Astrocyte (in vitro differentiated cells and primary cell): ENCODE measurements around the gene EIF4E1B. TPM values are rescaled to one million over a fixed set of nuclear protein-coding genes. Genes with fewer than 3 reads are reported as not detected.

Experiments
- DNase-seq: peaks from one replicate; pipeline ENCODE4 v3.0.0-alpha.2; 2010; ENCODE audit warnings: low read depth
- FAIRE-seq: peaks from 2 replicates; lab custom pipeline; 2011; peaks lifted over from hg19 to GRCh38; lab: Jason Lieb, UNC
- H2AFZ ChIP-seq: 2 replicates; pipeline ENCODE4 v1.6.0; 2012; ENCODE audit warnings: low read depth, low read length, inconsistent platforms
- H3K27ac ChIP-seq: 2 replicates; pipeline ENCODE4 v1.5.1; 2011; ENCODE audit warnings: low read depth, low read length, inconsistent platforms
- H3K27me3 ChIP-seq: 2 replicates; pipeline ENCODE4 v1.6.0; 2011; ENCODE audit warnings: low read length, inconsistent platforms; ENCODE audit not compliant: insufficient read depth
- H3K36me3 ChIP-seq: 2 replicates; pipeline ENCODE4 v1.5.1; 2011; ENCODE audit warnings: low read length, inconsistent platforms; ENCODE audit not compliant: insufficient read depth
- H3K4me1 ChIP-seq: 2 replicates; pipeline ENCODE4 v1.5.1; 2011; ENCODE audit warnings: low read length, inconsistent platforms; ENCODE audit not compliant: insufficient read depth
- H3K4me2 ChIP-seq: 2 replicates; pipeline ENCODE4 v1.6.0; 2012; ENCODE audit warnings: low read length, inconsistent platforms
- H3K4me3 ChIP-seq: 2 replicates; pipeline ENCODE4 v1.5.1; 2011; ENCODE audit warnings: low read depth, mild to moderate bottlenecking, low read length, inconsistent platforms; ENCODE audit not compliant: insufficient read depth
- H3K79me2 ChIP-seq: 2 replicates; pipeline ENCODE4 v1.6.0; 2012; ENCODE audit warnings: mild to moderate bottlenecking, low read length, inconsistent platforms; ENCODE audit not compliant: insufficient read depth
- H3K9ac ChIP-seq: 2 replicates; pipeline ENCODE4 v1.6.0; 2012; ENCODE audit warnings: mild to moderate bottlenecking, low read length, inconsistent platforms
- H3K9me3 ChIP-seq: 2 replicates; pipeline ENCODE4 v1.5.1; 2012; ENCODE audit warnings: low read depth, mild to moderate bottlenecking, low read length, inconsistent platforms; ENCODE audit not compliant: insufficient read depth
- H4K20me1 ChIP-seq: 2 replicates; pipeline ENCODE4 v1.6.0; 2012; ENCODE audit warnings: low read length, inconsistent platforms; ENCODE audit not compliant: insufficient read depth
- H3K27ac Mint-ChIP-seq: one replicate; pipeline ENCODE4 v1.8.0; 2021; ENCODE audit warnings: mild to moderate bottlenecking, mixed read lengths; ENCODE audit not compliant: unreplicated experiment
- H3K27me3 Mint-ChIP-seq: one replicate; pipeline ENCODE4 v1.8.0; 2021; ENCODE audit warnings: low read depth, mixed read lengths; ENCODE audit not compliant: unreplicated experiment
- H3K36me3 Mint-ChIP-seq: one replicate; pipeline ENCODE4 v1.8.0; 2021; ENCODE audit warnings: low read depth, mixed read lengths; ENCODE audit not compliant: unreplicated experiment
- H3K4me1 Mint-ChIP-seq: one replicate; pipeline ENCODE4 v1.8.0; 2021; ENCODE audit warnings: low read depth, mixed read lengths; ENCODE audit not compliant: unreplicated experiment
- H3K4me3 Mint-ChIP-seq: one replicate; pipeline ENCODE4 v1.8.0; 2021; ENCODE audit warnings: mild to moderate bottlenecking, moderate library complexity, mixed read lengths; ENCODE audit not compliant: unreplicated experiment
- H3K9me3 Mint-ChIP-seq: one replicate; pipeline ENCODE4 v1.8.0; 2021; ENCODE audit warnings: mild to moderate bottlenecking, mixed read lengths; ENCODE audit not compliant: unreplicated experiment
- EZH2 ChIP-seq: IDR thresholded peaks from 2 replicates; pipeline ENCODE4 v1.6.1; 2012; ENCODE audit warnings: mild to moderate bottlenecking, low read length, inconsistent platforms; ENCODE audit not compliant: insufficient read depth
- total RNA-seq: library from RNA; stranded (reverse); gene quantifications from 2 replicates; pipeline ENCODE4 v1.2.1, GENCODE V29; 2021
- TF ChIP-seq, protein P1 (sequence below): IDR thresholded peaks from 2 replicates; pipeline ENCODE4 v1.5.1; 2011; ENCODE audit warnings: low read depth, mild to moderate bottlenecking, inconsistent platforms, low read length, moderate library complexity; ENCODE audit not compliant: insufficient read depth

EIF4E1B gene
- total RNA-seq, 1 donor from 2014 or later, result not detected

DNA sequence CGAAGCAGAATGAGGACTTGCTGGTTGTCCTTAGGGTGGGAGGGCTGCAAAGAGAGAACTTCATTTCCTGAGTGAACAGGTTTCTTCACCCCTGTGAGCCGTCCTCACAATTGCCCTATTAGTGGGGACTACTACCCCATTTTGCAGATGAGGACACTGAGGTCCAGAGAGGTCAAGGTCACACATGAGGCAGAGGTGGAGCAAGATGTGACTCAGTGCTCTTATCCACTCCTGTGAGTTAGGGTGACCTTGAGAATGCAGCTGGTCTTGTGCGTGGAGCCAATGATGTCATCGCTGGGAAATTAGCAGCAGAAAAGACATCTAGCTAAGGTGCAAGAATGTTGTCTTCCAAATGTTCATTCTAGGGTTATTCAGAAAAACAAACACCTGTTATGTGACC is 47.4 kb upstream of the EIF4E1B start:
- DNase-seq, result no peak
- FAIRE-seq, result no peak
- H3K4me3 Mint-ChIP-seq, result no peak overlapping the region

DNA sequence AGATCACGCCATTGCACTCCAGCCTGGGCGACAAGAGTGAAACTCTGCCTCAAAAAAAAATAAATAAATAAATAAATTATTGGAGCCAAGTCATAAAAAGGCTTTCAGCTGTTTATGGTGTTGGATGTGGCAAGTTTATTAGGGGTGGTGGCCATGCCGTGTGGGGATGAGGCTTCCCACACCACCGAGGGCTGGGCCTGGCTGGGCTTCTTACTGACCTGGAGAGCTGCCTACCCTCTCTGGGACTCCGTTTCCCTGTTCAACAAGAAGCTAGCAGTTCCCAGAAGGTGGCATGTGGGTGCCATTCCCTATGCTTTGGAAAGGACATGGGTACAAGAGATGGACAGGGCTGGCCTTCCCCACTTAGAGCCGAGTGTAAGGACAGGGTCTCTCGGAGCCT is 43.1 kb upstream of the EIF4E1B start:
- peaks cover 15% of the 10 kb centered on the region for H3K9me3 Mint-ChIP-seq
- no peak overlapping the region for H2AFZ ChIP-seq
- H3K4me2 ChIP-seq, result no peak overlapping the region
- no peak overlapping the region for H3K4me3 Mint-ChIP-seq
- H3K4me1 ChIP-seq, result no peaks in the 10 kb centered on the region
- H3K36me3 ChIP-seq, result no peaks in the 10 kb centered on the region
- H3K9me3 ChIP-seq, result peaks cover 8% of the 10 kb centered on the region
- H3K27me3 Mint-ChIP-seq, result peaks cover 29% of the 10 kb centered on the region
- no peaks in the 10 kb centered on the region for H3K36me3 Mint-ChIP-seq
- no peak overlapping the region for H3K27ac ChIP-seq
- H4K20me1 ChIP-seq, result no peaks in the 10 kb centered on the region
- H3K4me1 Mint-ChIP-seq, result no peaks in the 10 kb centered on the region
- no peak overlapping the region for H3K27ac Mint-ChIP-seq
- H3K27me3 ChIP-seq, result no peaks in the 10 kb centered on the region
- TF ChIP-seq, protein P1, sequence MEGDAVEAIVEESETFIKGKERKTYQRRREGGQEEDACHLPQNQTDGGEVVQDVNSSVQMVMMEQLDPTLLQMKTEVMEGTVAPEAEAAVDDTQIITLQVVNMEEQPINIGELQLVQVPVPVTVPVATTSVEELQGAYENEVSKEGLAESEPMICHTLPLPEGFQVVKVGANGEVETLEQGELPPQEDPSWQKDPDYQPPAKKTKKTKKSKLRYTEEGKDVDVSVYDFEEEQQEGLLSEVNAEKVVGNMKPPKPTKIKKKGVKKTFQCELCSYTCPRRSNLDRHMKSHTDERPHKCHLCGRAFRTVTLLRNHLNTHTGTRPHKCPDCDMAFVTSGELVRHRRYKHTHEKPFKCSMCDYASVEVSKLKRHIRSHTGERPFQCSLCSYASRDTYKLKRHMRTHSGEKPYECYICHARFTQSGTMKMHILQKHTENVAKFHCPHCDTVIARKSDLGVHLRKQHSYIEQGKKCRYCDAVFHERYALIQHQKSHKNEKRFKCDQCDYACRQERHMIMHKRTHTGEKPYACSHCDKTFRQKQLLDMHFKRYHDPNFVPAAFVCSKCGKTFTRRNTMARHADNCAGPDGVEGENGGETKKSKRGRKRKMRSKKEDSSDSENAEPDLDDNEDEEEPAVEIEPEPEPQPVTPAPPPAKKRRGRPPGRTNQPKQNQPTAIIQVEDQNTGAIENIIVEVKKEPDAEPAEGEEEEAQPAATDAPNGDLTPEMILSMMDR, result no peak
- TF ChIP-seq EZH2, result no peak
- H3K4me3 ChIP-seq, result no peak overlapping the region
- no peaks in the 10 kb centered on the region for H3K79me2 ChIP-seq
- no peak overlapping the region for H3K9ac ChIP-seq
- DNase-seq, result no peak
- no peak for FAIRE-seq

More for the DNA sequence above, 47.4 kb upstream of the EIF4E1B start:
- Histone ChIP-seq H3K4me1 (no peaks in the 10 kb centered on the region), H3K79me2 (no peaks in the 10 kb centered on the region), H3K27ac (no peak overlapping the region), H2AFZ (no peak overlapping the region), H3K27me3 (no peaks in the 10 kb centered on the region), H3K9ac (no peak overlapping the region), H4K20me1 (no peaks in the 10 kb centered on the region), H3K4me2 (no peak overlapping the region), H3K9me3 (peaks cover 5% of the 10 kb centered on the region), H3K4me3 (no peak overlapping the region), H3K36me3 (no peaks in the 10 kb centered on the region)
- Mint-ChIP-seq H3K4me1 (no peaks in the 10 kb centered on the region), H3K36me3 (no peaks in the 10 kb centered on the region), H3K27me3 (peaks cover 22% of the 10 kb centered on the region), H3K9me3 (peaks cover 8% of the 10 kb centered on the region), H3K27ac (no peak overlapping the region)
- TF ChIP-seq, protein P1, result no peak
- TF ChIP-seq EZH2, result no peak

DNA sequence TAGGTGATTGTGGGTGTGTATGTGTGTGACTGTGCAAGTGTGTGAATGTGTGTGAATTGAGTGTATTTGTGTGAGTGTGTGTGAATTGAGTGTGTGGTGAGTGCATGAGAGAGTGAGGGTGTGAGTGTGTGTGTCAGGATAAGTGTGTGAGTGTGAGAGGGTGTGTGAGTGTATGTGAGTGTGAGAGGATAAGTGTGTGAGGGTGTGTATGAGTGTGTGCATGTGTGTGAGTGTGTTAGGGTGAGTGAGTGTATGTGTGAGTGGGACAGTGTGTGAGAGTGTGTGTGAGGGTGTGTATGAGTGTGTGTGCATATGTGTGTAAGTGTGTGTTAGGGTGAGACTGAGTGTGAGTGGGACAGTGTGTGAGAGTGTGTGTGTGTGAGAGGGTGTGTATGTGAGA is 42.2 kb upstream of the EIF4E1B start:
- DNase-seq (no peak), FAIRE-seq (no peak)
- Mint-ChIP-seq H3K4me3 (no peak overlapping the region), H3K27ac (no peak overlapping the region), H3K36me3 (no peaks in the 10 kb centered on the region), H3K9me3 (peaks cover 15% of the 10 kb centered on the region), H3K4me1 (no peaks in the 10 kb centered on the region), H3K27me3 (peaks cover 29% of the 10 kb centered on the region)
- no peak for TF ChIP-seq EZH2
- TF ChIP-seq, protein P1, result no peak
- H3K9ac ChIP-seq, result no peak overlapping the region
- H3K36me3 ChIP-seq, result no peaks in the 10 kb centered on the region
- H3K4me2 ChIP-seq, result no peak overlapping the region
- H2AFZ ChIP-seq, result no peak overlapping the region
- H4K20me1 ChIP-seq, result no peaks in the 10 kb centered on the region
- no peaks in the 10 kb centered on the region for H3K4me1 ChIP-seq
- H3K4me3 ChIP-seq, result no peak overlapping the region
- H3K27ac ChIP-seq, result no peak overlapping the region
- no peaks in the 10 kb centered on the region for H3K27me3 ChIP-seq
- no peaks in the 10 kb centered on the region for H3K79me2 ChIP-seq
- peaks cover 10% of the 10 kb centered on the region for H3K9me3 ChIP-seq
